GM20000 (cell line): Measurements from ENCODE around the gene FBXO5.

Experiments used
- DNase-seq: peaks from one replicate; pipeline ENCODE4 v3.0.0; 2012; ENCODE audit warnings: low spot score
- TF ChIP-seq, protein P1 (sequence below): IDR thresholded peaks from 2 replicates; pipeline ENCODE4 v1.5.1; 2012; ENCODE audit warnings: mild to moderate bottlenecking, control low read depth; ENCODE audit errors: extremely low read depth, missing control alignments

FBXO5 gene

DNA sequence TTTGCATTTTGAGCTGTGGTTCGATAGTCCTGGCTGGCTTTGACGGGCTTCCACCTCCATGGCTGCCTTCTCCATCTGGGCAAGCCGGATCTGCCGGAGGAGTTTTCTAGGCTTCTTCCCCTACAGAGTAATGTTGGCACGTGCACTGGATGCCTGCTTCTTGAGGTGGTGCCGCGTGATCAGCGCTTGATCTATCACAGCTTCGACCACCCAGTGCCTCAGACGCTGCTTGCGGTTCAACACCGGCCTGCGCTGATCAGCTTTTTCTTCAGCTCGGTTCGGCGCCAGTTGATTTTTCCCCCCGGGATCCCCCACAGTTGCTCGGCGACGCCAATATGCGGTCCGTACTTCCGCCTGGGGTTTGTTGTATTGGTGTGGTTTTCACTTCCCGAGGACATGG lies 23.5 kb downstream of the FBXO5 start:
- TF ChIP-seq, protein P1, sequence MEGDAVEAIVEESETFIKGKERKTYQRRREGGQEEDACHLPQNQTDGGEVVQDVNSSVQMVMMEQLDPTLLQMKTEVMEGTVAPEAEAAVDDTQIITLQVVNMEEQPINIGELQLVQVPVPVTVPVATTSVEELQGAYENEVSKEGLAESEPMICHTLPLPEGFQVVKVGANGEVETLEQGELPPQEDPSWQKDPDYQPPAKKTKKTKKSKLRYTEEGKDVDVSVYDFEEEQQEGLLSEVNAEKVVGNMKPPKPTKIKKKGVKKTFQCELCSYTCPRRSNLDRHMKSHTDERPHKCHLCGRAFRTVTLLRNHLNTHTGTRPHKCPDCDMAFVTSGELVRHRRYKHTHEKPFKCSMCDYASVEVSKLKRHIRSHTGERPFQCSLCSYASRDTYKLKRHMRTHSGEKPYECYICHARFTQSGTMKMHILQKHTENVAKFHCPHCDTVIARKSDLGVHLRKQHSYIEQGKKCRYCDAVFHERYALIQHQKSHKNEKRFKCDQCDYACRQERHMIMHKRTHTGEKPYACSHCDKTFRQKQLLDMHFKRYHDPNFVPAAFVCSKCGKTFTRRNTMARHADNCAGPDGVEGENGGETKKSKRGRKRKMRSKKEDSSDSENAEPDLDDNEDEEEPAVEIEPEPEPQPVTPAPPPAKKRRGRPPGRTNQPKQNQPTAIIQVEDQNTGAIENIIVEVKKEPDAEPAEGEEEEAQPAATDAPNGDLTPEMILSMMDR = no peak
- DNase-seq = no peak

DNA sequence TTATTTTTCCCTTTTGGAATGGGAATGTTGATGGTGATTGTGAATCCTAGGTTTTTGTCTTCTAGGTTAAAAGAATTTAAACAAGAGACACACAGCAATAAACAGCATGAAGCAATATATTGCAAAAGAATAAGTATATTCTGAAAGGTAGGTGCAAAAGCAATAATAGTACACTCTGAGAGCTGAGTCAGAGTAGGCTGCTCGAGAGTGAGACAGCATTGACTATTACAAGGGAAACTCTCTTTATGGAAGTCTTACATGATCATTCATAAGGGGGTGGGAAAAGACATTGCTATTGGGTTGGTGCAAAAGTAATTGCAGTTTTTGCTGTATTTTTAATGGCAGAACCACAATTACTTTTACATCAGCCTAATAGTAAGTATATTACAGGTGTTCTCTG lies 25.0 kb downstream of the FBXO5 start:
- TF ChIP-seq, protein P1 = no peak

DNA sequence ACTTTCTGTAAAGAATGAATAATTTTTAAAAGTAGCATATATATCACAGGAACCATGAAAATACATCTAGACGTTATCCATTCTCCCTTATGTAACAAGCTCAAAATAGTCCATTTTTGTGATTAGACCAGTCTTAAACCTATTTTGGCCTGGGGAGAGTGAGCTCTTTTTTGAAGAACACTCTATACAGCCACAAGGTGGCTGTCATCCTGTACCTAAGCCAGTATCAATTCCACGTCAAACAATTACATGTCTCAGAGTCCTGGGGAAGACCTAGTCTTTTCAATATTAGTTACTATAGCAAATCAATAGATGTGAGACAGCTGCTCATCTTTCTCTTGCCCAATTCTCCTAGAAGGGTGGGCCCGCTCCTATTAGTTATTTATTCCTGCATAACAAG lies 28.4 kb downstream of the FBXO5 start:
- TF ChIP-seq, protein P1 = no peak
- DNase-seq = peak; percentile 23

More for the DNA sequence above, 25.0 kb downstream of the FBXO5 start:
- no peak for DNase-seq

DNA sequence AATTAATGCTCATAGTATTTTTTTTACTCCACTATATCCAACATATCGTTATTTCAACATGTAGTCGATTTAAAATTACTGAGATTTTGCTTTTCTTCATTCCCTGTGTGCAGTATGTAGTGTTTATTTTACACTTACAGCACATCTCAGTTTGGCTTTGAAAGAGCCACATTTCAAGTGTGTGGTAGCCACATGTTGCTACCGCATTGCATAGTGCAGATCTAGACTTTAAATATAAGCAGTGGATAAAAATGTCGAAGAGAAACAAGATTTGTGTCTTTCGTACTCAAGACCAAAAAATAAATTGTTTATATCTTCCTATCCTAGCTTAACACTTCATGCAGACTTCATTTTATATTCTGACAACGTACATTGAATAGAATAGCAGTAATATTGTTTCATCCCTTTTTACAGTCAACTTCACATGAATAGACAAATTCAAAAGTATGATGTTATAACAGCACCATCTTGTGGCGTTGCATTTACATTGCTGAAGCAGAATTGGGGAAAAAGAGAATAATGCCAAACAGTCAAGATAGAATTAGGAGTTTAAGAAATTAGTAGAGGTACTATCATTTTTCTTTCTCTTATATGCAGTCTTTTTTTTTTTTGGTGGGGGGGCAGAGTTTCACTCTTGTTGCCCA lies 29.9 kb downstream of the FBXO5 start:
- TF ChIP-seq, protein P1 = peak; percentile 36
- DNase-seq = peak; percentile 26

DNA sequence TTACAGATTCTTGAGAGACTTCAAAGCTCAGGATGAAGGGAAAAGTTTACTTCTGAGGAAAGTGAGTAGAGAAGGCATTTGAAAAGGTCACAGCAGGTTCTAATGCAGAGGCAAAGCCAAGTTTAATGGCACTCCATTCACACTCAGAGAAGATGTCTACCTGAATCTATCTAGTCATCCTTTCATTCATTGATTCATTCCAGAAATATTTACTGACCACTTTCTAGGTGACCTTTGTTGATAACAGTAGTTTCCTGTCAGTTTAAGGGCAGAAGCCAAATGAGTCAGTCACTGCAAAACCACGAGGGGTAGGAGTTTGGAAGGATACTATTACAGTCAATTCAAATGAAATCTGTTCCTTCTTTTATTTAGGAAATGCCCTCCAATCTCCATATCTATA lies 30.8 kb downstream of the FBXO5 start:
- TF ChIP-seq, protein P1 = no peak
- no peak for DNase-seq

DNA sequence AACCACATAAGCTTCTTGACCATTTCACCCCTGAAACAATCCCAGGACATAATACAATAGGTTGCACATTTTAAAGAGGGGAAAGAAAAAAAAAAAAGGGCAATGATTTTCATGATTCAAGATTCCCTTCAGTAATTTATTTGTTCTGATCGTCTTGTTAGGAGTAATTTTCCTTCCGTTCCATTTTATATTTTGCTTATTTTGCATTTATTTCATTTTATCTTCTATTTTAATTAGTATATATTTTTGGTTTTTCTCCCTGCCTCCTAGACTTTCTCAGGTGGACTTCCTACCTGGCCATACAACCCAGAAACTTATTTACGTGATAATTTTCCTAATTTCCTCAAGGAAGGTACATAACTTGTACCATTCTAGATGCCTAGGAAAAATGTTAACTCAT lies 32.6 kb downstream of the FBXO5 start:
- DNase-seq = no peak

DNA sequence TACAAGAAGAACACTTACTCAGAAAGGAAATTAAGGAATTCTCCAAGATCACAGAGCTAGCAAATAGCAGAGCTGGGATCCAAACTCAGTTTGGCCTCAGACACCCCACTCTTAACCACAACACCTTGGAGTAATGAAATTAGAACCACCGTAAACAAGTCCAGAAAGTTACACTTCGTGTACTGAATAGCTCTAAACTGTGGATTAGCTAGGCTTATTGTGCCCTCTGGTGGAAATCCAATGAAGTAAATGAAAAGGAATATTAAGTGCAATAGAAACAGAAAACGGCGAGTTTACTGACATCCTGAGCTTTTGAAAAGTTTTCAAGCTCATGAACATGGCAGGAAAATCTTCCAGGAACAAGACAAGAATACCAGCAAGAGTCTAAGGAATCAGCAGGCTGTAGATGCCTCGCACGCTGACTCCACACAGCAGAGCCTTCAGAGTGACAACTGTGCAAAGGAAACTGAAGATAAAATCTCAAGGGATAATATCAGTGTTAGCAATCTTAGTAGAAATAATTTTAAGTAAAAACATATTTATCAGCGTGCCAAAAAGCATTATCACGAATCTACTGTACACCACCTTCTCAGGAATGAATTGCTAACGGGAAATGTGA lies 34.6 kb downstream of the FBXO5 start:
- DNase-seq = peak; percentile 44

More for the DNA sequence above, 32.6 kb downstream of the FBXO5 start:
- TF ChIP-seq, protein P1 = no peak

More for the DNA sequence above, 34.6 kb downstream of the FBXO5 start:
- TF ChIP-seq, protein P1 = peak; percentile 39
